Lower leg skin (tissue), 3 donors: ENCODE measurements around the gene GNAZ.

Source experiments
- POLR2A ChIP-seq, 2 donors: fragments of 450-650 bp; IDR thresholded peaks; one replicate each; pipeline ENCODE4 v1.6.1; 2016 to 2017; ENCODE audit warnings: antibody characterized with exemption in 2 of 2, mild to moderate bottlenecking in 1 of 2, moderate library complexity in 1 of 2
- TF ChIP-seq, protein P1 (sequence below), 3 donors: fragments of 450-650 bp; IDR thresholded peaks; one replicate each; pipeline ENCODE4 v1.5.1; 2016; ENCODE audit warnings: antibody characterized with exemption in 3 of 3, mild to moderate bottlenecking in 3 of 3, moderate library complexity in 2 of 3

DNA sequence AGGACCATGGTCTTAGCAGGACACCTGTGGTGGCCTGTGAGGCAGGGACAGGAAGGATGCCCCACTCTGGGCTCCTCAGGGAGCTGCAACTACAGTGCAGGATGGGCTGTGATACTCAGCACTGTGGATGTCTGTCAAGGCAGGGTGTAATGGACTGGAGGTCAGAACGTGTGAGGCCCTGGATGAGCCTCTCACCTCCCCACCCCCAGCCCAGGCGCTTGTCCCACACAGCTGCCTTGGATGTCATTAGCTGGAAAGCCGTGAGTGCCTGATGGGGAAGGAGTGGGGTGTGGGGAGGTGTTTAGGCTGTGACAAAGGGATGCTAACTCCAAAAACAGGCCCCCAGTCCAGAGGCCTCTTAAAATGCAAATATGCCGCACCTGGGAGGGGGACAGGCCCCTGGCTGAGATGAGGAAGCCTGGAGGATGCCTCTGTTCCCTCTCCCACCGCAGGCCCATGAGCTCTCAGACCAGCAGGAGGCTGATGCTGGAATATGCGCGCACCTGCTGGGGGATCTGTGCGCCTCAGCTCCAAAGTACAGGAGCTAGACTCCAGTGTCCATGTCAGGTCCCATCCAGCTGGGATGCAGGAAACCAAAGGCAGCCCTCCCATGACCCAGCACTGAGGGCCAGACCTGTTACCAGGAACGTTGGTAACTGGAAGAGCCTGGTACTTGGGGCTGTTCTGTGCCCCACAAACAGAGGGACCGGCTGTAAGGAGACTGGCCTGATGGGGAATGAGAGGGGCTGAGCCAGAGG, 46.4 kb downstream of the GNAZ start:
- TF ChIP-seq, protein P1, sequence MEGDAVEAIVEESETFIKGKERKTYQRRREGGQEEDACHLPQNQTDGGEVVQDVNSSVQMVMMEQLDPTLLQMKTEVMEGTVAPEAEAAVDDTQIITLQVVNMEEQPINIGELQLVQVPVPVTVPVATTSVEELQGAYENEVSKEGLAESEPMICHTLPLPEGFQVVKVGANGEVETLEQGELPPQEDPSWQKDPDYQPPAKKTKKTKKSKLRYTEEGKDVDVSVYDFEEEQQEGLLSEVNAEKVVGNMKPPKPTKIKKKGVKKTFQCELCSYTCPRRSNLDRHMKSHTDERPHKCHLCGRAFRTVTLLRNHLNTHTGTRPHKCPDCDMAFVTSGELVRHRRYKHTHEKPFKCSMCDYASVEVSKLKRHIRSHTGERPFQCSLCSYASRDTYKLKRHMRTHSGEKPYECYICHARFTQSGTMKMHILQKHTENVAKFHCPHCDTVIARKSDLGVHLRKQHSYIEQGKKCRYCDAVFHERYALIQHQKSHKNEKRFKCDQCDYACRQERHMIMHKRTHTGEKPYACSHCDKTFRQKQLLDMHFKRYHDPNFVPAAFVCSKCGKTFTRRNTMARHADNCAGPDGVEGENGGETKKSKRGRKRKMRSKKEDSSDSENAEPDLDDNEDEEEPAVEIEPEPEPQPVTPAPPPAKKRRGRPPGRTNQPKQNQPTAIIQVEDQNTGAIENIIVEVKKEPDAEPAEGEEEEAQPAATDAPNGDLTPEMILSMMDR (IDR thresholded peaks at IDR 0.05) = no peak
- no peak for TF ChIP-seq POLR2A (IDR thresholded peaks at IDR 0.05)
